Ishikawa (cell line): ENCODE results near the gene SPACA9.

ENCODE experiments used
- CEBPB ChIP-seq: IDR thresholded peaks from 2 replicates; pipeline ENCODE4 v1.6.1; 2012
- CREB1 ChIP-seq: IDR thresholded peaks from 2 replicates; pipeline ENCODE4 v1.6.1; 2012; ENCODE audit warnings: low read depth
- EGR1 ChIP-seq: IDR thresholded peaks from 2 replicates; pipeline ENCODE4 v1.6.1; 2012
- EP300 ChIP-seq: IDR thresholded peaks from 2 replicates; pipeline ENCODE4 v1.6.1; 2012; ENCODE audit warnings: borderline replicate concordance
- FOXM1 ChIP-seq: IDR thresholded peaks from 2 replicates; pipeline ENCODE4 v1.6.1; 2012; ENCODE audit warnings: low read depth, borderline replicate concordance
- NFIC ChIP-seq: IDR thresholded peaks from 2 replicates; pipeline ENCODE4 v1.6.1; 2012
- RAD21 ChIP-seq: IDR thresholded peaks from 2 replicates; pipeline ENCODE4 v1.6.1; 2012; ENCODE audit warnings: low read depth
- TAF1 ChIP-seq: IDR thresholded peaks from 2 replicates; pipeline ENCODE4 v1.6.1; 2012; ENCODE audit warnings: low read depth, mild to moderate bottlenecking
- TCF12 ChIP-seq: IDR thresholded peaks from 2 replicates; pipeline ENCODE4 v1.6.1; 2012; ENCODE audit warnings: low read depth
- TEAD4 ChIP-seq: IDR thresholded peaks from 2 replicates; pipeline ENCODE4 v1.6.1; 2012
- YY1 ChIP-seq: IDR thresholded peaks from 2 replicates; pipeline ENCODE4 v1.6.1; 2012; ENCODE audit warnings: low read depth
- ZBTB7A ChIP-seq: IDR thresholded peaks from 2 replicates; pipeline ENCODE4 v1.6.1; 2012; ENCODE audit warnings: low read depth
- TF ChIP-seq, protein P1 (sequence below): IDR thresholded peaks from 2 replicates; pipeline ENCODE4 v1.6.1; 2012; ENCODE audit warnings: low read depth, mild to moderate bottlenecking
- TF ChIP-seq, protein P2 (sequence below): IDR thresholded peaks from 2 replicates; pipeline ENCODE4 v1.6.1; 2012
- TF ChIP-seq, protein P3 (sequence below): IDR thresholded peaks from 2 replicates; pipeline ENCODE4 v1.6.1; 2012

The SPACA9 gene

DNA sequence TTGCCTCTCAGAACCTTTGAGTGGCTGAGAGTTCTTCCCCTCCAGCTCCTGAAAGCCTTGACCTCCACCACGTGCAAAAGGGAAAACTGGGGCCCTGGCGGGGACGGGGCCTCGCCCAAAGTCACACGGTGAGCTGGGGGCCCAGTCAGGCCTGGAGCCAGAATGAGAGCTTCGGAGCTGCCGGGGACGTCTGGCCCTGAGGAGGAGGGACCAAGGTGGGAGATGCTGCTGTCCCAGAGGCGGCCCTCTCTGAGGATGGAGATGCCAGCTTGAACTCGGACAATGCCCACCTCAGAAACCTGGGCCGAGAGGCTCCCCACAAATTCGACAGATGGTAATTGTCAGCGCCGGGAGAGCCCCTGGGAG is 1.3 kb upstream of the SPACA9 start:
- TF ChIP-seq EGR1: no peak
- TF ChIP-seq CREB1: no peak
- TF ChIP-seq TAF1: no peak

DNA sequence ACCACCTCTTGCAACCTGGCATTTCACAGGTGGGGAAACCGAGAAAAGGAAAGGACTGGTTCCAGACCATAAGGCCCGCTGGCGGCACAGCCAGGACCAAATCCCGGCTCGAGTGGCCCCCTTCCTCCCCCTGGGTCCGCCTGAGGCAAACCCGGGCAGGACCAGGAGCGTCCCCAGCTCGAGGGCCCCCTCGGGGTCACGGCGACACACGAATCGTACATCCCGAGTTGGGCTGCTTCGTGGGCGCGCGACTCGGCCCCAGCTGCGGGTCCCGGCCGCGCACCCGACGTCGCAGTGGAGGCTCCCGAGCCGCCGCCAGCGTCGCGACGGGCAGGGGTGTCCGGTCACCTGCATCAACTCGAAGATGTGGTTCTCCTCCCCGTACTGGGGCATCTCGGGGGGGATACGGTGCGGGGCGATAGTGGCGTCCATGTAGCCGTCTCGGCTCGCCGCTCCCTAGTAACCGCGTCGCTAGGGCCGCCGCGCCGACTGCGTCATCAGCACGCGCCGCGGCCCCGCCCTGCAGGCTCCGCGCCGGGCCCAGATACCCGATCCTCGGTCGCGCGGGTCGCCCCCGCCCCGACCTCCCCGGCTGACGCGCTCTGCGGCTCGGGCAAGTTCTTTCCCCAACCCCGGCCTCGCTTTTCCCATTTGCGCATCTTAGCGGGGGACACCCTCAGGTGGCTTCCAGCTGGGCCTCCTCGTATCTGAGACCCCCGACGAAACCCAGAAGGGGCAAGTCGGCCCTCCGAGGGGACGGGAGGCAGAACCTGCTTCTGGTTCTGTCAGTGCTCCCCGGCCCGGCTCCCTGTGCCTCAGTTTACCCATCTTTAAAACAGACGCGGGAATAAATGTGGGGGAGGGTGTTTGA is 639 bp upstream of the SPACA9 start, which contains the start of gene AK8:
Gene AK8 (minus strand): TSS at position 461 of the 871 bp plus-strand sequence. CDS start 29 bp downstream, at position 432.
- TF ChIP-seq TCF12: no peak
- peak; percentile 59; the same call in 1 of the 2 replicates for TF ChIP-seq EGR1
- TF ChIP-seq, protein P1, sequence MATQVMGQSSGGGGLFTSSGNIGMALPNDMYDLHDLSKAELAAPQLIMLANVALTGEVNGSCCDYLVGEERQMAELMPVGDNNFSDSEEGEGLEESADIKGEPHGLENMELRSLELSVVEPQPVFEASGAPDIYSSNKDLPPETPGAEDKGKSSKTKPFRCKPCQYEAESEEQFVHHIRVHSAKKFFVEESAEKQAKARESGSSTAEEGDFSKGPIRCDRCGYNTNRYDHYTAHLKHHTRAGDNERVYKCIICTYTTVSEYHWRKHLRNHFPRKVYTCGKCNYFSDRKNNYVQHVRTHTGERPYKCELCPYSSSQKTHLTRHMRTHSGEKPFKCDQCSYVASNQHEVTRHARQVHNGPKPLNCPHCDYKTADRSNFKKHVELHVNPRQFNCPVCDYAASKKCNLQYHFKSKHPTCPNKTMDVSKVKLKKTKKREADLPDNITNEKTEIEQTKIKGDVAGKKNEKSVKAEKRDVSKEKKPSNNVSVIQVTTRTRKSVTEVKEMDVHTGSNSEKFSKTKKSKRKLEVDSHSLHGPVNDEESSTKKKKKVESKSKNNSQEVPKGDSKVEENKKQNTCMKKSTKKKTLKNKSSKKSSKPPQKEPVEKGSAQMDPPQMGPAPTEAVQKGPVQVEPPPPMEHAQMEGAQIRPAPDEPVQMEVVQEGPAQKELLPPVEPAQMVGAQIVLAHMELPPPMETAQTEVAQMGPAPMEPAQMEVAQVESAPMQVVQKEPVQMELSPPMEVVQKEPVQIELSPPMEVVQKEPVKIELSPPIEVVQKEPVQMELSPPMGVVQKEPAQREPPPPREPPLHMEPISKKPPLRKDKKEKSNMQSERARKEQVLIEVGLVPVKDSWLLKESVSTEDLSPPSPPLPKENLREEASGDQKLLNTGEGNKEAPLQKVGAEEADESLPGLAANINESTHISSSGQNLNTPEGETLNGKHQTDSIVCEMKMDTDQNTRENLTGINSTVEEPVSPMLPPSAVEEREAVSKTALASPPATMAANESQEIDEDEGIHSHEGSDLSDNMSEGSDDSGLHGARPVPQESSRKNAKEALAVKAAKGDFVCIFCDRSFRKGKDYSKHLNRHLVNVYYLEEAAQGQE: no peak
- peak; percentile 76 for TF ChIP-seq ZBTB7A
- TF ChIP-seq EP300: 0 out of 2 replicates have a peak, but pooled peaks have one; percentile 9
- TF ChIP-seq CREB1: peak; percentile 90
- TF ChIP-seq YY1: peak; percentile 60
- TF ChIP-seq, protein P2, sequence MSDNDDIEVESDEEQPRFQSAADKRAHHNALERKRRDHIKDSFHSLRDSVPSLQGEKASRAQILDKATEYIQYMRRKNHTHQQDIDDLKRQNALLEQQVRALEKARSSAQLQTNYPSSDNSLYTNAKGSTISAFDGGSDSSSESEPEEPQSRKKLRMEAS: peak; percentile 62
- TF ChIP-seq, protein P3, sequence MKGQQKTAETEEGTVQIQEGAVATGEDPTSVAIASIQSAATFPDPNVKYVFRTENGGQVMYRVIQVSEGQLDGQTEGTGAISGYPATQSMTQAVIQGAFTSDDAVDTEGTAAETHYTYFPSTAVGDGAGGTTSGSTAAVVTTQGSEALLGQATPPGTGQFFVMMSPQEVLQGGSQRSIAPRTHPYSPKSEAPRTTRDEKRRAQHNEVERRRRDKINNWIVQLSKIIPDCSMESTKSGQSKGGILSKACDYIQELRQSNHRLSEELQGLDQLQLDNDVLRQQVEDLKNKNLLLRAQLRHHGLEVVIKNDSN: 0 out of 2 replicates have a peak, but pooled peaks have one; percentile 14
- TF ChIP-seq RAD21: no peak
- TF ChIP-seq NFIC: no peak
- no peak for TF ChIP-seq TEAD4
- TF ChIP-seq CEBPB: no peak
- TF ChIP-seq TAF1: 0 out of 2 replicates have a peak, but pooled peaks have one; percentile 21
- no peak for TF ChIP-seq FOXM1

DNA sequence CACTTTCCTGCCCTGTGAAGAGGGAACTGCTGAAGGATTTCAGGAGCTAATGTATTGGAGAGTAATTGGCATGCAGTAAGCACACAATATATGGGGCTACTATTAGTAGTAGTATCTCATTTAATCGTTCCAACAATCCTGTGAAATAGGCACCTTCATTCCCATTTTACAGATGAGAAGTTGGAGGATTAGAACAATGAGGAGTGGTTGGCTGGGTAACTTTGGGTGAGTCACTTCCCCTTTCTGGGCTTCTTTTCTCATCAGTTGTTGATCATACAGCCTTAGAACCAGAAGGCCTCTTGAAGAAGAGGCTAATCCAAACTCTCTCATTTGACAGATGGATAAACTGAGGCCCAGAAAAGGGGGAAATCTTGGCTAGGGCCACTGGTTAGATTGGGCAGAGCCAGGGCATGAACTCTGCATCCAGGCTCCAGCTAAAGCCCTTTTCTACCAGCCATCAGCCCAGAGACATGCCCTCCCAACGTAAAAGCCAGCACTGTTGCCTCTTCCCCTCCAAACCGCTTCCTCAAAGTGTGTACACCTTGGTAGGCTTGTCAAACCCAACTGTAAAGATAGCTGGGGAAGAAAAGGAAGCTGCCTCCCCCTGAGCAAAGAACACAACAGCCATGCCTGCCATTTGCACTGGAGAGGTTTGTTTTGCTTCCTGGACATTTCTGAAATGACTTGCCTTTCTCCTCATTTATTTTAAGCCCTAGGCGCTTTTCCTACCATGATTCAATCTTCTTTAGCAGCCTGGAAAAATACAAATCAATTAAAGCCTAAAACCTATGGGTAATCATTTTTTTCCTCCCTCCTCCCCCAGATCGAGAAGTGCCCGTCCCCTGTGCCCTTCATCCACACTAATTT is 992 bp downstream of the SPACA9 start:
- TF ChIP-seq TAF1 (no peak), CREB1 (no peak), FOXM1 (no peak), RAD21 (no peak), EGR1 (no peak), NFIC (no peak), CEBPB (no peak), TCF12 (no peak), YY1 (no peak), EP300 (no peak), TEAD4 (no peak)
- TF ChIP-seq, protein P1: no peak
- TF ChIP-seq, protein P3: no peak
- TF ChIP-seq, protein P2: no peak

DNA sequence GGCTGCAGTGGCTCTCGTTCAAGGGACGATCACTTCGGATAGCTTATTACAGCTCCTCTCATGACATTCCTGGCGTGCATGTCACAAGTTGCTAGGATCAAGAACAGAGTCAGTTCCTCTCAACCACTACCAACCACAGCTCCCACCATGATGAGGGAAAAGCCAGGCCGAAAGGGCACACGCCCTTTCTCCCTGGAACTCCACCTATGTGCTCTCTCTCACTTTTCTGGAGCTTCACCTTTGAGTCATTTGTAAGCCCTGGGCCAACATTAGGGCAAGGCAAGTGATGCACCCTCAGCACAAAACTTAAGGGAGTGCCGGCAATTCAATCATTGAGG is 1.6 kb downstream of the SPACA9 start:
- TF ChIP-seq EP300 (no peak), CEBPB (no peak), FOXM1 (no peak), RAD21 (no peak), EGR1 (no peak), NFIC (no peak), TCF12 (no peak), CREB1 (no peak), YY1 (no peak), TEAD4 (no peak), ZBTB7A (no peak), TAF1 (no peak)
- TF ChIP-seq, protein P3: no peak
- TF ChIP-seq, protein P2: no peak
- TF ChIP-seq, protein P1: no peak
